Stimulated activated CD4-positive, alpha-beta T cell treated with anti-CD3 and anti-CD28 coated beads, Interleukin-1b, Interleukin-23, amount 100 ng/mL, for 24 hours (primary cell): ENCODE results near the gene RPS15.

Experiments
- DNase-seq, 4 experiments: peaks; one replicate each; pipeline ENCODE4 v3.0.0-alpha.2; 2020; ENCODE audit warnings: low read depth in 4 of 4, low spot score in 1 of 4

RPS15 gene

DNA sequence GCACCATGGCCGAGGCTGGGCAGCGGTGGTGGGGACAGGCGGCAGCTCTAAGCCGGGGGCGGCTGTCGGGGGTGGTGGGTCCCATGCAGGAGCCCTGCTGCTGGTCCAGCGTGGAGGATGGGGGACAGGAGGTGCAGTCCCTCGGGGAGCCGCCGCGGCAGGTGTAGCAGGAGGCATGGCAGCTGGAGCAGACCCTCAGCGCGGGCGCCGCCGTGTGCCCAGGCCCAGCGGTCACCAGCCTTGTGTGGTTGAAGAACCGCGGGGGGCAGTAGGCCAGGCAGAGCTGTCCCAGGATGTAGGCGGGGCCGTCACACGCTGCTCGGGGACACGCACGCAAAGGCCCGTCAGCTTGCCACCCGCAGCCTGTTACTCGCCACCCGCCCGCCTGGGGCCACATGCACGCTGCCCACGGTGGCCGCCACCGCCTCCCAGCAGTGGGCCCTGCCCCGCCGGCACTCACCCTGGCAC lies 43.7 kb downstream of the RPS15 start:
- DNase-seq: no peak

DNA sequence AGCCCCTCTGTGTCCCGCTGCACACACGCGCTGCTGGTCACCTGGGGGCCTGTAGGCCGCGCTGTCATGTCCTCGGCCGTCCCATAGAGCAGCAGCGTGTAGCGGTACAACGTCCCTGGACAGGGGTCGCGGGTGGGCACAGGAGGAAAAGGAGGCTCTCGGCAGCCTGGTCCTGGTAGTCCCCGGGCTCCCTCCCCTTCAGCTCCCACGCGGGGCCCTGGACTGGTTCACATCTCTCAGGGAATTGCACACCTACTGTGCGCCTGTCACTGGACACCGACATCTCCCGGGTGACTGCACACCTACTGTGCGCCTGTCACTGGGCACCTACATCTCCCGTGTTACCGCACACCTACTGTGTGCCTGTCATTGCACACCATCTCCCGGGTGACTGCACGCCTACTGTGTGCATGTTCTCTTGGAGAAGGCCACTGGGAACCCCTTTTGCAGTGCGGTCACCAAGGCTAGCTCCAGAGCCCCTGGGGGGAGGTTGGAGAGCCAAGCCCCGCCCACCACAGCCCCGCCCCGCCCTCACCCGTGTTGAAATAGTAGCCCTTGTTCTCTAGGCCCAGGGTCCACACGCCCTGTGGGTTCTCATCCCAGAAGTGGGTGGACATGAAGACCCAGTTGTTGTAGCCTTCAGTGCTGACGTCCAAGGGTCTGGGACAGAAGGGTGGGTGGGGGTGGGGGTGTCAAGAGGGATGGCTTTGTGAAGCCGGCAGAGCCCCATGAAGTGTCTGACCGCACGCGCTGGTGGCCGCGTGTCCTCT lies 44.4 kb downstream of the RPS15 start:
- no peak for DNase-seq

DNA sequence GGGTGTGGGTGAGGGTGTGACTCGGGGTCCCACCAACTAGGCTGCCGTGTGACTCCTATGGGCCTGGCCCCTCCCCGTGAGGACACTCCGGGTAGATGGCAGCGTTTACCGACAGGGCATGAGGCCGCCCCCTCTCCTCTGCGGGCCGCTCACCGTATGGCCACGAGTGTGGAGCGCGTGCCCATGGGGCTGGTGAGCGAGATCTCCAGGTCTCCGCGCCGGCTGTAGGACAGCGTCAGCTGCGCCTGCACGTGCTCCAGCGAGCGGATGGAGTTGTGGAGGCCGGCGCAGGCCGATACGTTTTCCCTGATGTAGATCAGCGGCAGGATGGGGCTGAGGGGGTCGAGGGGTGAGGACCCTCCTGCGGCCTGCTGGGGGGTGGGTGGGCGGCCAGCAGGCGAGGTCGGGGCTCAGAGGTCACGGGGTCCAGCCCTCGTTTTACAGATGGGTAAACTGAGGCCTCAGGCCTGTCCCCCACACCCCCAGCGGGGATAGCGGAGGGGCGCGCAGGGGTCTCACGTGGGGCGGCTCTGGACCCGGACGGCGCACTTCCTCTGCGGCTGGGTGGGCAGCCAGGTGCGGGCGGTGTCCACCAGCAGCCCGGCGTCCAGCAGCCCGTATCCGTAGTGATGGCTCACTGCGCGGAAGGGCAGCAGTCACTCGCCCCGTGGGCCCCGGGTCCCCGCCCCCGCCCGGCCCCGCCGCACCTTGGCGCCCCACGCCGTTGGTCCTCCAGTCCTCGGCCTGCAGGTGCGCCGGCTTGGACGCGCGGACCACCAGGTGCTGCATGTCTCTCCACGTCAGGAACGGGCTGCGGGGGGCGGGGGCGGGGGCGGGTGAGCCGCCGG lies 45.2 kb downstream of the RPS15 start:
- no peak for DNase-seq

DNA sequence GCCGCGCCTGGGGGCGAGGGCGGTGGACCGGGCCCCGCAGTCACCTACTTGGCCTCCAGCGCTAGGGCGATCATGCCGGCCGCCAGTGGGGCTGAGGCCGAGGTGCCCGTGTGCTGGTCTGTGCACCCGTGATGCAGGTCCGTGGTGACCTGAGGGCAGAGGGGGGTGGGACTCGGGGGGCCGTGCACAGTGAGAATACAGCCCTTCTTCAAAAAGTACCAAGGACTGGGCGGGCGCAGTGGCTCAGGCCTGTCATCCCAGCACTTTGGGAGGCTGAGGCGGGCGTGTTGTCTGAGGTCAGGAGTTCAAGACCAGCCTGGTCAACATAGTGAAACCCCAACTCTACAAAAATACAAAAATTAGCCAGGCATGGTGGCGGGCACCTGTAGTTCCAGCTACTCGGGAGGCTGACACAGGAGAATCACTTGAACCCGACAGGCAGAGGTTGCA lies 45.8 kb downstream of the RPS15 start:
- no peak for DNase-seq

DNA sequence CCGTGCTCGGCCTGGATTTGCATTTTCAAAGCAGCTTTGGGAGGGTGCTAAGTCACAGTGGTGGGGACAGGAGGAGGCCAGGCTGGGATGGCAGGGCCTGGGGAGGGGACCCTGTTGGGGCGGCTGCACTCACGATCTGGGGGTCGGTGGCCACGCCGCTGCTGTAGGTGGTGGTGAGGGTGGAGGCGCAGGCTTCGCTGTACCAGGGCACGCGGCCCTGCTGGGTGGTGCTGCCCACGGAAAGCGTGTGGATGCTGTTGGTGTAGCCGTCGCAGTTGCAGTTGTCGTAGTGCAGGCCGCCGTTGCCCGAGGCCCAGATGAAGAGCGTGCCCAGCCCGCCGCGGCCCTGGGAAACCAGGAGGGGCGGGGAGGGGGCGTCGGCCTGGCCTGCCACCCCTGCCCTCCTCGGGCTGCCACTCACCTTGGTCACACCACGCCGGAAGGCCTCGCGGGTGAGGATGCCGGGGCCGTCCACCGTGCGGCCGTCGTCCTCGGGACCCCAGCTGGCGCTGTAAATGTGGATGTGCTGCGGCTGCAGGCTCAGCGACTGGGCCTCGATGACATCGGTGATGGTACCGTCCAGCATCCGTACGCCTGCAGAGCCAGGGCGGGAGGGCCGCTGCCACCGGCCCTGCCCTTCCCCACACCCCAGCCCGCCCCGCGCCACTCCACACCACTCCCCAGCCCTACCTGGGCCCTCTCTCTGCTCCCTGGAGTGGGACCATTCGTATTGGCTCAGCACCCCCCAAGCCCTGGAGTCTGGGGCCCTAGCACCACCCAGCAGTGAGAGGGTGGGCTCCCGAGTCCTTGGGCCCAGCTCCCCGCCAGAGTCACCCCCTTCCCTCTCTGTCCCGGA lies 48.8 kb downstream of the RPS15 start:
- DNase-seq: no peak

DNA sequence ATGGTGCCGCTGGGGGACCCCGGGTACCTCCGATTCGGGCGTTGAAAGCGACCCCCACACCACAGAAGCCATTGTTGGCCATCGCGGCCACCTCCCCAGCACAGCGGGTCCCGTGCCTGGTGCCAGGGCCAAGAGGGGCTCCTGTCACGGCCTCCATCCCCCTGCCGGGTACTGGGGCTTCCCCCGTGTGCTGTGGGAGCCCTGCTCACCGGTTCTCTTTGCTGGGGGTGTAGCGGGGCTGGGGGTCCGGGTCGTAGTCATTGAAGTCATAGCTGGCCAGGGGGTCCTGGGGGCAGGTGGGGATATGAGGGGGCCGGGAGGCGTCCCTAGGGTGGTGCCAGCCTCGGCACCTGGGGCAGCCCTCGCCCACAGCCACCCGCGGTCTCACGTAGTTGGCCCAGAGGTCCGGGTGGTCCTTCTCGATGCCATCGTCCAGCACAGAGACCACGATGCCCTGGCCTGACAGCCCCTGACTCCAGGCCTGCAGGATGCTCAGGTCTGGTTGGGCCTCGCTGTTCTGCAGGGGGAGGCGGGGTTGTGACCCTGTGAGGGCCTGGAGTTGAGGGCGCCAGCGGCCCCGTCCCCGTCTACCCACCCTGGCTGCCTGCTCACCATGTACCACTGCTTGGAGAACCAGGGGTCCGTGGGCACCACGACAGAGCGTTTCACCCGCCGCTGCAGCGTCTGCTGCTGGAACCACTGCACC lies 49.5 kb downstream of the RPS15 start:
- no peak for DNase-seq

DNA sequence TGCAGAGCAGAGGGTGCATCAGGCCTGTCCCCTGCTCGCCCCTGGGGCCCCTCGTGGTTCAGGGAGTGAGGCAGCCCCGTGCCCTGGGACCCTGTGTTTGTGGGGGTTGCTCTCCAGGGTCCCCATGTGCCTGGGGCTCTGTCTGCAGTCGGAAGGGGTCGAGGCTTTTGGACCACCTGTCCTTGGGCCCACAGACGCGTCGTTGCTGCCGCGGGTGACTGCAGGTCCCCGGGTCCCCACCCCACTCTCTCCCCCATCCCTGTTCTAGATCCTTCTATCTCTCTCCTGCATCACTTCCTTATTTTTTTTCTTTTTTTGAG lies 50.0 kb downstream of the RPS15 start:
- no peak for DNase-seq

DNA sequence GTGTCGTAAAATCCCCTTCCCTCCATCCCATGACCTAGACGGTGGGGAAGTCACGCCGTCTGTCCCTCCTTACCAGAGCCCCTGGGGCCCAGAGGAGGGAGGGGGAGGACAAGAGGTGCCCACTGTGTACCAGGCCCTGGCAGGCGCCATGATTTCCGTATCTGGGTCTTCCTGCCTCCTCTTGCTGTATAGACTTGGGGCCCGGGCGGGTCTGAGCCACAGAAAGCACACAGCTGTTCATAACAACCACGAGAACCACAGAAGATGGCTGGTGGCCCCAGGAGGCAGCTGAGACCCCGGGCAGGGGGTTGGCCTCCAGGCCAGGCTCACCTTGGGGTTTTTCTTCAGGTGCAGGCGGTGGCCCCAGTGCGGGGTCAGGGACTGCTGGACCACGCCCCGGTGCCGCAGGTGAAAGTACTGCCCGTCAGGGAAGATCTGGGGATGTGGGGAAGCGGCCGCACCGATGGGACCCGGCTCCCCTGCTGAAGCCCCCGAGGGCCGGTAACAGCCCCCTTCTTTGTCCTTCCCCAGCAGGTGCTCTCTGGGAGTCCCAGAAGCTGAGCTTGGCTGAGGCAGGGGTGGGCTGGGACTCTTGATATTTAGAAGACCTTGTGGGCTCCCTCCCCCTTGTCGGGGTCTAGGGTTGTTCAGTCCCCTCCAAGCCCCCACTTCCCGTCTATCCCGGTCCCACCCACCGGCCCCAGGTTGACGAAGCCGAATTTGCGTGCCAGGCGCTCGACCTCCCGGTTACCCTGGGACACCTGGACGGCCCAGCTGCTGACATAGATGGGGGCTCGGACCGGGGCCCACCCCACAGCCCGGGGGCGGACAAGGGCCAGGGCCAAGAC lies 51.5 kb downstream of the RPS15 start:
- DNase-seq: no peak
